Gastroesophageal sphincter (tissue), 3 donors: ENCODE results near the gene UBE2J1.

ENCODE experiments used
- POLR2A ChIP-seq, 2 donors: fragments of 450-650 bp; IDR thresholded peaks; one replicate each; pipeline ENCODE4 v1.6.1; 2017; ENCODE audit warnings: antibody characterized with exemption in 2 of 2, mild to moderate bottlenecking in 2 of 2, moderate library complexity in 1 of 2
- POLR2AphosphoS5 ChIP-seq: sonication (generic); formaldehyde crosslinking; IDR thresholded peaks from one replicate; pipeline ENCODE4 v1.6.1; 2017; ENCODE audit warnings: antibody characterized with exemption
- TF ChIP-seq, protein P1 (sequence below), 4 experiments: fragments of 200-600 bp in 2 of 4; fragments of 450-650 bp in 2 of 4; sonication (generic) in 1 of 4; IDR thresholded peaks; one replicate each; pipeline ENCODE4 v1.5.1; 2017 to 2019; ENCODE audit warnings: antibody characterized with exemption in 4 of 4, mild to moderate bottlenecking in 2 of 4, moderate library complexity in 2 of 4

DNA sequence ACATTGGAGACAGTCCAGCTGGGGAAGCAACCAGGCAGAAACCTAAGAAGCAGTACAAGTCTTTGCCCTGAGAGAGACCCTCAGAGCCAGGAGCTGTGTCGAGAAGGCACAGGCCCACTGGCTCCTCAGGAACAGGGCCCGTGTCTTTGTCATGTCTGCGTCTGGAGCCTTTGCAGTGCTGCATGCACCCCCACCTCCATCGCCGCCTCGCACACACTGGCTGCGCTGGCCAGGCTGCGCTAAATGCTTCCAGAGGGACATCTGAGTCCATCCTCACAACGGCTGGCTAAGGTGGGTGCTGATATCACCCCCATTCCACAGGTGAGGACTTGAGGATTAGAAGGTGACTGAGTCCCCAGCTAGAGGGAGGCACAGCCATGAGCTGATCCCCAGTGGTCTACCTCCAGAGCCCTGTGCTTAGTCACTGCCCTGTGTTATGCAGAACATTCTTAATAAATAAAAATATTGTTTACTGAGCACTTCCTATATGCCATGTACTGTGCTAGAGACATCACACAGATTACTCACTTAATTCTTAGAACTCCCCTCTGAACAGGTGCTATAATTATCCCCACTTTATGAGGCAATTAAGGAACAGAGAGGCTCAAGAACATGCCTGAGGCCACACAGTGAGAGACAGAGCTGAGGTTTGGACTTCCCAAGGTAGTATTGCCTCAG lies 65.0 kb downstream of the UBE2J1 start:
- TF ChIP-seq, protein P1, sequence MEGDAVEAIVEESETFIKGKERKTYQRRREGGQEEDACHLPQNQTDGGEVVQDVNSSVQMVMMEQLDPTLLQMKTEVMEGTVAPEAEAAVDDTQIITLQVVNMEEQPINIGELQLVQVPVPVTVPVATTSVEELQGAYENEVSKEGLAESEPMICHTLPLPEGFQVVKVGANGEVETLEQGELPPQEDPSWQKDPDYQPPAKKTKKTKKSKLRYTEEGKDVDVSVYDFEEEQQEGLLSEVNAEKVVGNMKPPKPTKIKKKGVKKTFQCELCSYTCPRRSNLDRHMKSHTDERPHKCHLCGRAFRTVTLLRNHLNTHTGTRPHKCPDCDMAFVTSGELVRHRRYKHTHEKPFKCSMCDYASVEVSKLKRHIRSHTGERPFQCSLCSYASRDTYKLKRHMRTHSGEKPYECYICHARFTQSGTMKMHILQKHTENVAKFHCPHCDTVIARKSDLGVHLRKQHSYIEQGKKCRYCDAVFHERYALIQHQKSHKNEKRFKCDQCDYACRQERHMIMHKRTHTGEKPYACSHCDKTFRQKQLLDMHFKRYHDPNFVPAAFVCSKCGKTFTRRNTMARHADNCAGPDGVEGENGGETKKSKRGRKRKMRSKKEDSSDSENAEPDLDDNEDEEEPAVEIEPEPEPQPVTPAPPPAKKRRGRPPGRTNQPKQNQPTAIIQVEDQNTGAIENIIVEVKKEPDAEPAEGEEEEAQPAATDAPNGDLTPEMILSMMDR (IDR thresholded peaks at IDR 0.05) = no peak
- TF ChIP-seq POLR2A (IDR thresholded peaks at IDR 0.05) (no peak), POLR2AphosphoS5 (no peak)
